HG03159 (cell line): ENCODE measurements around the gene SKAP1.

ENCODE experiments used
- ATAC-seq: cut with Tn5 transposase; IDR thresholded peaks from one replicate; pipeline ENCODE4 v1.9.1; 2021; ENCODE audit warnings: mild to moderate bottlenecking, moderate library complexity; ENCODE audit not compliant: unreplicated experiment

Gene SKAP1

GRCh38 chr17:48125829-48126531 lies 304.0 kb downstream of the SKAP1 start:
- no peak for ATAC-seq

DNA sequence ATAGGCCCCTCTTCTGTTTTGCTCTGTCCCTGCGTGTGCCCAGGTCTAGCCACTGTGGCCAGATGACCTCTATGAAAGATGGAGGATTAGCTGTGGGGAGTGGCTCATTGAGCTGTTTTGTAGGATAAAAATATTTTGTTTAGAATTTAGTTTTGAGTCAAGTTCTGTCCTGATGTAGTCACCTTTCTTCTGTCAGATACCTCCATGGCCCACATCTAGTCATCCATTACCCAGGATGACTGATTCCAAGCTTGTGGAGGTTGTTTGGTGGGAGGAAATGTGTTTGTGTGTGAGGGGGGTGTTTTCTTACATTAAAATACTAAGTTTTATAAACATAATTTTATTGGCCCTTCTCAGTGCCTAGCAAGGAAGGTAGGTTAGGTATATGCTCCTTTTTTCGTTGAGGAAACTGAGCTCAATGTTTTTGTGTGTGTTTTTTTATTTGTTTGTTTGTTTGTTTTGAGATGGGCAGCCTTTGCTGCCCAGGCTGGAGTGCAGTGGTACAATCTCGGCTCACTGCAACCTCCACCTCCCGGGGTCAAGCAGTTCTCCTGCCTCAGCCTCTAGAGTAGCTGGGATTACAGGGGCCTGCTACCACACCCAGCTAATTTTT lies 306.1 kb downstream of the SKAP1 start:
- no peak for ATAC-seq

DNA sequence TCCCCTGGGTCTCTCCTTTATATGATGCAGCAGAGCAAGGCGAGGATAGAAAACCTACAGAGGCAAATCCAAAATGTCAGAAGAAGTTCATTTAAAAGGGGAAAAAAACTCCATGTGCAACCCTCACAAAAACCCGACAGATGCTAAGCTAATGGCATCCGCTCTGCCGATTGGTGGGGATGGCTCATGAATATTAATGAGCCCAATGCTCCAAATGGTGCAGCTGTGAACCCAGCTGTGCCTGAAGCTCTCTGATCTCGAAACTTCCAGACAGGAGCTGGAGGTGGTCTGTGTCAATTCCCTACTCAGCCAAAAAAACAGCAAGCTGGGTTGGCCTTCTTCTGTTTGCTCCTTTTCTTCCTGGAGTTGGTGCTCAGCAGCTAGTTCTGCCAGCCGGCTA lies 306.9 kb downstream of the SKAP1 start:
- ATAC-seq, result no peak

- no peak for ATAC-seq
These were observed 307.4 kb downstream of the SKAP1 start for GRCh38 chr17:48122665-48123045.

GRCh38 chr17:48121923-48122664 lies 307.9 kb downstream of the SKAP1 start:
- no peak for ATAC-seq

DNA sequence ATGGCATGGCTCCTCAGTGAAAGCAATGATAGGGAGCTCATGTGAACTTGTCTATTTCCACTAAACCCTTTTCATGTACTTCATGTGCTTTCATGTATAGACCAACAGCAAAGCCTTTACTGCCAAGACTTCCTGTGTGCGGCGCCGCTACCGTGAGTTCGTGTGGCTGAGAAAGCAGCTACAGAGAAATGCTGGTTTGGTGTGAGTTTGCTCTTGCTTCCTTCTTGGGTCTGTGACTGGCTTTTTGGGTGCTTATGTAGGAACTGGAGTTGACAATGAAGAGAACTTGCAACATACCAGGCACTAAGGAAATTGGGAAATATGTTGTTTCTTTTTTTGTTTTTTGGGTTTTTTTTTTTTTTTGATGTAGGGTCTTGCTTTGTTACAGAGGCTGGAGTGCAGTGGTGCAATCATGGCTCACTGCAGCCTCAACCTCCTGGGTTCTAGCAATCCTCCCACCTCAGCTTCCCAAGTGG lies 316.8 kb downstream of the SKAP1 start:
- ATAC-seq, result peak; percentile 44

DNA sequence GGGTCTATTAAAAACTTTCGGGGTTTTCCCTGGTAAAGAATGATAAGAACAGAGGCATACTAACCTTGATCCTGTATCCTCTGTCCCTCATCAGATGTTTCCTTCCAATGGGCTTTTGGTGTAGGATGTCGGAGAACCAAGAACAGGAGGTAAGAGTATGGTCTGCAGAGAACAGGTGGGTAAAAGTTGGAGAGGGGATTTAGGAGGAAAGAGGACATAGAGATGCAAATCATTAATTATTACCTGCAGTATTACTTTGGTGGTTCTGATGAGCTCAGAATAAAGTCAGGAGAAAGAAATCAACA lies 318.1 kb downstream of the SKAP1 start:
- no peak for ATAC-seq

DNA sequence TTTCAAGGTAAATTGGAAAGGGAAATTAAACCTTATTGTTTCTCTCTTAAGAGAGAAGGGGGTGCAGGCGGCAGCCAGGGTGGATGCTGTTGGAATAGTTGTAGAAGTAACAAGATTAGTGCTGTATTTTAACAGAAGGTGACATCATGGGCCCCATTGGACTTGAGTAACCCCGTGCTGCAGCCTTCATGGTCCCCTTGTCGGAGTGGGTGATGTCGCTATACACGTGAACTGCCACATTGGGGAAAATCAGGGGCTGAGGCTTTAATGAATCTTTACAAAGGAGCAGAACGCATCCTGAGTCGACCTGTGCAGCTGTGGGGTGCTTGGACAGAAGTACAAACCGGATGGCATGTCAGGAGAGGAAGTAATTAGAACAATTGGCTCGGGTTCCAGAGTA lies 319.3 kb downstream of the SKAP1 start:
- no peak for ATAC-seq

DNA sequence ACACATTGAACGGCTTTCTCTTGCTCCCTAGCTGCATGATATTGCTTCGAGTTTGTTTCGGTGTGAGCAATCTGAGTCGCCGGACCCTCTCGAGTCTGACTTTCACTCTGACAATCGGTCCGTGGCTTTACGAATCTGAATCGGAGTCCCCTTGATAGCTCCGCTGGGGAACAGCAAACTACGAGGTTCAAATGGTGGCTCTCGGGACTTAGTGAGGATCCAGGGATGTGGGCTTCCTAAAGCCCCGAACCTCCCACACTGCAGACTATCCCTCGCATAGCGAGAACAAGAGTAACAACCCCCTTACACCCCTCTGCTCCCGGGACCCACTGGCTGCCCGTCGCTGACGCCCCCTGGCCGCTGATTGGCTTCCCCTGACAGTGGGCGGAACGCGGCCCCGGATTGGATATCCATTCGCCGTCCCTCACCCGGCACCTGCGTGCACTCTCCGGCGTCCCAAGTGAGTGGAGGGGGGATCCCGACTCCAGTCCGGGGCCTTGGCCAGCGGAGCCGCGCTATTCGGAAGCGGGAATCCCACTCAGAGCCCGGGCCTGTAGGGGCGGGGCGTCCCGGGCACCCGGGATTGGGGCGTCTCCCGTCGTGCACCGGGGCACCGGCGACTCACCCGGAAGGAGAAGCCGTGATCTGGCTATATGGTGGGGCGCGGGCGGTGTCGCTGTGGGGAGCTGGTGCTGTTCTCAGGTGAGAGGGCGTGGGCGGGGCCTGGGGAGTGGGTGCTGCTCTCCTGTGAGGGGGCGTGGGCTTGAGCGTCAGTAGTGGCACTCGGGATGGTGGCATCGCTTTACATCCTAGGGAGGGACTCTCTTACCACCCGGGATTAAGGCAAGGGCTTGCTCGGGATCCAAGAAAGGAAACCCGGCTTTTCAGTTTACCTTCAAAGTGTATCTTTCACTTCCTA lies 322.6 kb downstream of the SKAP1 start, which contains the start of gene SNX11:
Gene SNX11, plus strand, starts transcription at position 630 of the 919 bp plus-strand sequence. CDS start 4,278 bp downstream, outside the sequence.
- ATAC-seq, result peak; percentile 76

DNA sequence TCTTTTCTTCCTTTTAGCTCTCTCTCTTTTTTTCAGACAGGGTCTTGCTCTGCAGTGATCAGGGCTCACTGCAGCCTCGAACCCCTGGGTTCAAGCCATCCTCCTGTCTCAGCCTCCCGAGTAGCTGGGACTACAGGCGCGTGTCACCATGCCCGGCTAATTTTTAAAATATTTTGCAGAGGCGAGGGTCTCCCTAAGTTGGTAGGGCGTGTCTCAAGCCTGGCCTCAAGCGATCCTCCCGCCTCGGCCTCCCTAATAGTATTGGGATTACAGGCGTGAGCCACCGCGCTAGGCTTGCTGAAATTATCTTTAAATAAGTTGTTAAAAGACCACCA lies 323.2 kb downstream of the SKAP1 start:
- ATAC-seq, result no peak

DNA sequence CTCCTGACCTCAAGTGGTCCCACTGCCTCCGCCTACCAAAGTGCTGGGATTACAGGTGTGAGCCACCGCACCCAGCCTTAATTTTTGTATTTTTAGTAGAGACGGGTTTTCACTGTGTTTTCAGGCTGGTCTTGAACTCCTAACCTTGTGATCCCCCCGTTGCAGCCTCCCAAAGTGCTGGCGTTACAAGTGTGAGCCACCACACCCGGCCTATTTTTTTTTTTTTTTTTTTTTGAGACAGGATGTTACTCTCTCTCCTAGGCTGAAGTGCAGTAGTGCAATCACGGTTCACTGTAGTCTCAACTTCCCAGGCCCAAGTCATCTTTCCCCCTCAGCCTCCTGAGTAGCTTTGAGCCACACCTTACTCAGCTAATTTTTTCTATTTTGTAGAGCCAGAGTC lies 325.6 kb downstream of the SKAP1 start:
- ATAC-seq, result no peak

DNA sequence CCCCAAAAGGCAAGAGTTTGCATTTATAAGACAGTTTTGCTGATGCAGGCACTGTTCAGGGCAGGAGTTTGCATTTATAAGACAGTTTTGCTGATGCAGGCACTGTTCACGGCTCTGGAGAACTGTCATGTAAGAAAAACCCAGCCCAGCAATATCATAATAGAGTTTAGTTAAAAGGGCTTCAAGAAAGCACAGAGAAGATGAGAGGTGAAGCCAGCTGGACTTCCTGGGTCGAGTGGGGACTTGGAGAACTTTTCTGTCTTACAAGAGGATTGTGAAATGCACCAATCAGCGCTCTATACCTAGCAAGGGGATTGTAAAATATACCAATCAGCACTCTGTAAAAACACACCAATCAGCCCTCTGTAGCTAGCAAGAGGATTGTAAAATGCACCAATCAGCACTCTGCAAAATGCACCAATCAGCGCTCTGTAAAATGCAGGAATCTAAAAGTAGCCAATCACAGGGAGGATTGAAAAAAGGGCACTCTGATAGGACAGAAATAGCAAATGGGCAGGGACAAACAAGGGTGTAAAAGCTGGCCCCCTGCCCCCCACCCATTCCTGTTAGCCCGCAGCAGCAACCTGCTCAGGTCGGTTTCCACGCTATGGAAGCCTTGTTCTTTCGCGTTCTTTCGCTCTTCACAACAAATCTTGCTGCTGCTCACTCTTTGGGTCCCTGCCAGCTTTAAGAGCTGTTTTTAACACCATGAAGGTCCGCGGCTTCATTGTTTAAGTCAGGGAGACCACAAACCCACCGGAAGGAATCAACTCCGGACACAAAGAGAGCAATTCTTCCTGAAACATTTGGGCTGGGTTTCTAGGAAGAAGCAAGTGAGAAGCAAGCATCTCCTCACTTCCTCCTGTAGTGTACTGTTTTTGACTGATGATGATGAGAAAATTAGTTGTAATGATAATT lies 327.0 kb downstream of the SKAP1 start:
- no peak for ATAC-seq

DNA sequence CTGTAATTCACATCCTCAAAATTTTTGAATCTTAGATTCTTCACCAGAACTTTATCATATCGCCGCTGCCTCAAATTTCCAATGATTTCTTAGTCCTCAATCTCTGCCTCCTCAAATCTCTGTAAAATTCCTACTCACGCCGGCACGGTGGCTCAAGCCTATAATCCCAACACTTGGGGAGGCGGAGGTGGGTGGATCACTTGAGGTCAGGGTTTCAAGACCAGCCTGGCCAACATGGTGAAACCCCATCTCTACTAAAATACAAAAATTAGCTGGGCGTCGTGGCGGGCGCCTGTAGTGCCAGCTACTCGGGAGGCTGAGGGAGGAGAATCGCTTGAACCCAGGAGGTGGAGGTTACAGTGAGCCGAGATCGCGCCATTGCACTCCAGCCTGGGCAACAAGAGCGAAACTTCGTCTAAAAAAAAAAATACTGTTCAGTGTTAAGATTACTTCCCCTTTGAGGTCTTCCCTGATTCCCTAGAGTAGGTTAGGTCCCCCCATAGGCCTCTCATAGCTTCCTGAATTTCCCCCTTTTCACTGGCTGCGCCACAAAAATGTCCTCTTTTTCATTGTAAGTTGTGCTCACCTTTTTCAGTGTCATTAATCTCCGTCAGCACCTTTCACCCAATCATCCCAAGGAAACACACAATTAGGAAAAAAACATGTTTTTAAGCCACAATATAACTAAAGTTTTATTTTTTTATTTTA lies 327.8 kb downstream of the SKAP1 start:
- ATAC-seq, result no peak

DNA sequence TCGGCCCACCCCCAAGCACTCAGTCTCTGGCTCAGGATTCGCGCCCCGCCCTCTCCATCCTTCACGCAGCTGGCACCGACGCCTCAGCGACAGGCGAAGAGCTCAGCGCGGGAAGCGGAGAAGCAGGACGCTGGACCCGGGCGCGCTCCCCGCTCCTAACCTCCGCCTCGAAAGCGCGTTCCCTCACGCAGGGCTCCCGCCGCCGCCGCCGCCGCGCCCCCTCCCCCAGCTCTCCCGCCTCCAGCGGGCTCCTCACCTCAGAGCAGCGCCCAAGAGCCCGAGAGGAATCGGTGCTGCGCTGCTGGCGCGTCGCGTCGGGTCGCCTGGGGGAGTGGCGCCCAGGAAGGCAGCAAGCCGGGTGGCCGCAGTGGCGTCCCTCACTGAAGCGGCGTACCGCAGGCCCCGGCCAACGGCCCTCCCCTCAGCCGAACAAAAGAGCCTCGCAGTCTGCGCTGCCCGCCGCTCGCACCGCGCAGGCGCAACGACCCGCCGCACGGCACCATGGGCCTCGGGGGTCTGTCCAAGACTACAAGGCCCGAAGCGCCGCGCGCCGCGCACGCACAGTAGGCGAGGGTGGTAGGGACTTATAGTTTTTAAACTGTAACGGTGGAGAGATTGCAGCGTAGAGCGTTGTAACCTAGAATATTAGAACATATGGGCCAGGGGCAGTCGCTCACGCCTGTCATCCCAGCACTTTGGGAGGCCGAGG lies 328.8 kb downstream of the SKAP1 start, which contains the start of gene CBX1:
Gene CBX1, minus strand, starts transcription at position 467 of the 709 bp plus-strand sequence. CDS start 24,474 bp downstream, outside the sequence.
- peak; percentile 87 for ATAC-seq

GRCh38 chr17:48100591-48101011 lies 329.4 kb downstream of the SKAP1 start:
- peak; percentile 7 for ATAC-seq

DNA sequence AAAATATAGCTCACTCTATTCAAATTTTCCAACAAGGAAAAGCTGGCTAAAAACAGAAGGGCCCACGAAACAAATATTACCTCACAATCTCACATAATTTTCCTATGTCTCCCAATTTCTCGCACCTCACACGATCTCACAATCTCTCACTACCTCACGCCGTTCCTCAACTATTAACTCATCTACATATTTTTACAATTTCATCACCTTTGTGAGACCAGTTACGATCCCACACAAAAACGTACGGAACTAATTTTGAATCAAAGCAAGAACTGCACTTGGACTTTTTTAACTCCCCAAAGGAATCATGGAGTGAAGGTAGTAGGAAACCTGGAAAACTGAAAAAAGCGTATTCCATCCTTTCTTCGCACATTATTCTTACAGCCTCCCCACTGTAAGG lies 329.9 kb downstream of the SKAP1 start:
- no peak for ATAC-seq

DNA sequence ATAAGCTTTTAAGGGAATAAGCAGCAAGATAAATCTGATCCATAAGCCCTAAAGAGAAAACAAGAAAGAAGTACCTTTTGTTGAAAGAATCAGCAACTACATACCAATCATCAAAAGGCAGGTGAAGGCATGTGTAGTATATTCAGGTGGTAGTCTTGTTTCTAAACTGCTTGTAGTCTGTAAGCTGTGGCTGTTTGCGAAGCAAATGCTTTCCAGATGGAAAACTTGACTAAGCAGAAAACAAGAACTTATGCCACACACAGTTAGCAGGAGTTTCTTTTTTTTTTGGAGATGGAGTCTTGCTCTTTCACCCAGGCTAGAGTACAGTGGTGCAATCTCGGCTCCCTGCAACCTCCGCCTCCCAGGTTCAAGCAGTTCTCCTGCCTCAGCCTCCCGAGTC lies 334.4 kb downstream of the SKAP1 start:
- no peak for ATAC-seq

DNA sequence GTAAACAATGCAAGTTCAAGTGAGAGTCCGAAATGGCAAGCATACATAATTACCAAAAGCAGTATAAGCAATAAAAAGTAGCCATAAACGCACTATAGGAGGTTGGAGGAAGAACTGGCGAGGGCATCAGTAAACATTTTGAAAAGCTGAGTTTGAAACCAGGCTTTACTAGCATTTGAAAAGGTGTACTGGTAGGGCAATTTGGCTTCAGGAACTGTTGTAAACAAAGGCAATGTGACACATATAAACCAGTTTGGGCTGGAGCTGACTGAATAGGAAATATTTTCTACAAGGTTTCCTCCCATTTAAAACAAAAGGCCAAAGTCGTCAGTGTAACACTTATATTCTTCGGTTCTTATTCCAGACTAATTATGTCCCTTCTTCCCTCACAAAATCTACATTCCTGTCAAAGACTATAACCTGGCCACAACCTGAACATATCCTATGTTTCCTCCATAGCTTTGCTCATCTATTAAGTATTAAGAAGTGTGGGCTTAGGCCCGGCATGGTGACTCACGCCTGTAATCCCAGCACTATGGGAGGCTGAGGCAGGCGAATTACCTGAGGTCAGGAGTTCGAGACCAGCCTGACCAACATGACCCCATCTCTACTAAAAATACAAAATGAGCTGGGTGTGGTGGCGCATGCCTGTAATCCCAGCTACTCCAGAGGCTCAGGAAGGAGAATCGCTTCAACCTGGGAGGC lies 336.5 kb downstream of the SKAP1 start:
- ATAC-seq, result no peak
